Activated T-cell treated with anti-CD3 and anti-CD28 coated beads for 4 hours (primary cell): ENCODE measurements around the gene UMODL1.

ENCODE experiments used
- DNase-seq: peaks from one replicate; pipeline ENCODE4 v3.0.0-alpha.2; 2020

The UMODL1 gene

GRCh38 chr21:42040411-42041180, 30.5 kb upstream of the UMODL1 start:
- no peak for DNase-seq

GRCh38 chr21:42041246-42041645, 29.9 kb upstream of the UMODL1 start:
- no peak for DNase-seq

DNA sequence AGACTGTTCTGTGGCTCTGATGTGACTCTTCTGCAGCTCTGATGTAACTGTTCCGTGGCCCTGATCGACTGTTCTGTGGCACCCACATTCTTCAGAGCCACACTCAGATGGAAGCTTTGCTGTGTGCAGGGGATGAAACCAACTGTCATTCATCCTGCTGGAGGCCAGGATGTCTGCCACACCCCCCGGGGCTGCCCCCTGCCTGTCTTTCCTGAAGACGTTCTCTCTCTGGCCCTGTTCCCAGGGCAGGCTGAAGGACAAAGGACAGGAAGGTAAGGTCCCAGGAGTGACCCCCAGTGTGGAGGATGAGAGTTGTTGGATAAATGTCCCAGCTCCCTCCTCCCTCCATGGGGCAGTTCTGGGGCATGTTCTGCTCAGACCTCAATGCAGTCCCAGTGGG, 29.4 kb upstream of the UMODL1 start:
- no peak for DNase-seq

- no peak for DNase-seq
Measured at GRCh38 chr21:42042651-42043050, 28.5 kb upstream of the UMODL1 start.

DNA sequence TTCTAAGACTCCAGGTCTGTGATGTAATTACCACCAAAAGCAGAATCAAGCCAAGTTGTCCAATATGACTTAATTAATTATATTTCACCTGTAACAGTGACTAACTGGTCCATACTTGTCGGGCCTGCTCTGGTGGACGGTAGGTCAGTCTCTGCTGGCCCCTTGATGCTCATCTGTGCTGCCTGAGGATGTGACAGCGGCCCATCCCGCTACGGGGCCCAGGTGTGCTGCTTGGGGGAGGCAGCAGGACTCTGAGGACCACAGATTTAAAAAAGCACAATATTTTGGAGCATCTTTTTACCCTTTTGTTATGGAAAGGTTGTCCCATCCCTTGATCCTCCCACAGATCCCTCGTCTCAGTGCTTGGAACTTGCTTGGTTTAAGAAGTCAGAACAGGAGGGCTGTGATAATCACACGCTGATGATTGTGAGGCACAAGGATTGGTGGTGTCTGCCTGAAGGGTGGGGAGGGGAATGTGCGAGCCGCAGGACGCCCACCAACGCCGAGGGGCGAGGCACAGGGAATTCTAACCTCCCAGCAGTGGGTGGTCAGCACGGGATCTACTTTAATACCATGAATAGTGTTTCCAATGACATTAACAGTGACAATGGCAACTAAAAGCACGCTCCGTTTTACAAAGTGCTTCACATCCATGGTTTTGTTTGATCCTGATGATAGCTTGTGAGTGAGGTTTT, 27.8 kb upstream of the UMODL1 start:
- no peak for DNase-seq

DNA sequence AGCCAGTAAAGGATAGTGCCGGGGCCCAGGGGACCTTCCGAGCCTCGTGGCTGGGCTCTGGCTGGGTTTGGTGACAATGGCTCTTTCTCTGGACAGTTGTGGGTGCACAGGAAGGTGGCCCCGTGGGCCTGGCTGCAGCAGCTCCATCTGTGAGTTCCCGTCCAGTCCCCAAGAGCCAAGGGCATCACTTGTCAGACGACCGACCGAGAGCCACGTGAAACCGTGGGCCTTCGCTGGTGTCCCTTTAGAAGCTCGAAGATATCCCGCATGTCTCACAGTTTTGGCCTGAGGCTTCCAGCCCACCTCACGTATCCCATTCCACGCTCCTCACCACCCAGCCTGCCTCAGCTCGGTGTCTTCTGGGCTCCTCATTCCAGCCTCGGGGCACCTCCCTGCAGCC, 27.2 kb upstream of the UMODL1 start:
- no peak for DNase-seq

DNA sequence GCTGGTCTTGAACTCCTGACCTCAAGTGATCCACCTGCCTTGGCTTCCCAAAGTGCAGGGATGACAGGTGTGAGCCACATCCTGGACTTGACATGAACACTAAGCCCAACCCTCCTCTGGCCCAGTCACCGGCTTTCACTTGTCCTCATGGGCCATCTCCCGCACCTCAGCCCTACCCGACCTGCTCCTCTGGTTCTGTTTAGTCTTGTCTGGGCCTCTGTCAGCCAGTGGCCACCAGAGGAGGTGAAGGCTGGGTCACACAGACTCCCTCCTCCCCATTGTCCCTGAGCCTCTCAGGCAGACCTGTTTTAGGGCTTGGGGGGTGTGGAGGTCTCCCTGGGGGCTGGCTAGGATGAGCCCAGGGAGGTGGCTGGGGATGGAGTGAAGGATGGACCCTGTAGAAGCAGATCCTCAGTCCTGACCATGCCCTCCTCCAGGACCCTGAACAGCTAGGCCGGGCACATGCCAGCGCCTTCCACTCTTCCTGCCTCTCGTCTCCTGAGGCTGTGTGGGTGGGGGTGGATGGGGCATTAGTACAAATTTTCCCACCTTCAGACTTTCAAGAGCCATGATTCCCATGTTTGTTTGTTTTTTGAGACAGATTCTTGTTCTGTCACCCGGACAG, 26.1 kb upstream of the UMODL1 start:
- DNase-seq: no peak

DNA sequence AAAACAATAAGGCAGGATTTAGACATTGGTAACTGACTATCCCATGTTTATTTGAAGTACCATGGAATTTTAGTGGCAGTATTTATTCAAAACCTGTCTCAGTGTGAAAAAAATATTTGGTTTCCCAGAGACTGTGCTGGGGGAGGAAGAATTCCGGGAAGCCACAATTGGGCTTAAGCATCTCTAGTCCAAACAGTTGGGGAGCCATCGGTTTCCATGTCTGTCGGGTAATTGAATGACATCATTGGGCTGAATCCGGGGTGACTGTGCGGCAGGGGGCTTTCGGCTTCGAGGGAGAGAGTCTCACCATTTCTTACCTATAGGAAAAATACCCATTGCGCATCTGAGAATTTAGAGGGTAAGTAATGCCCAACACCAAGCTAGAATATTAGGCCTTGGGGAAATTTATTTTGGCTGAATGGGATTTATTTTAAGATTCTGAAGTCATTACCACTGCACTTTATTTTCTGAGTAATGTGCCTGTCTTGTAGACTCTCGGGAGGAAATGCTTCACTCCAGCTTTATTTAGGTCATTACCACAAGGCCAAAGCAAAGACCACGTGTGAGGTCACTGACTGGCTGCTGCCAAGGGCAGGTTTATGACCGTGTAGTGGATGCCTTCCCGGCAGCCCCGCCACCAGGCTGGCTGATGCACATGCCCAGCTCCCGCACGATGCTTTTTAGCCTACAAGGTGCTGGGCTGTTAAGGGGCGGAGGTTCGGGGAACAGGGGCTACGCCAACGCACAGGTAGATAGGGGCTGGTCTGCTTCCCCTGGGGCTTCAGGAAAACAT, 23.1 kb upstream of the UMODL1 start:
- DNase-seq: no peak

DNA sequence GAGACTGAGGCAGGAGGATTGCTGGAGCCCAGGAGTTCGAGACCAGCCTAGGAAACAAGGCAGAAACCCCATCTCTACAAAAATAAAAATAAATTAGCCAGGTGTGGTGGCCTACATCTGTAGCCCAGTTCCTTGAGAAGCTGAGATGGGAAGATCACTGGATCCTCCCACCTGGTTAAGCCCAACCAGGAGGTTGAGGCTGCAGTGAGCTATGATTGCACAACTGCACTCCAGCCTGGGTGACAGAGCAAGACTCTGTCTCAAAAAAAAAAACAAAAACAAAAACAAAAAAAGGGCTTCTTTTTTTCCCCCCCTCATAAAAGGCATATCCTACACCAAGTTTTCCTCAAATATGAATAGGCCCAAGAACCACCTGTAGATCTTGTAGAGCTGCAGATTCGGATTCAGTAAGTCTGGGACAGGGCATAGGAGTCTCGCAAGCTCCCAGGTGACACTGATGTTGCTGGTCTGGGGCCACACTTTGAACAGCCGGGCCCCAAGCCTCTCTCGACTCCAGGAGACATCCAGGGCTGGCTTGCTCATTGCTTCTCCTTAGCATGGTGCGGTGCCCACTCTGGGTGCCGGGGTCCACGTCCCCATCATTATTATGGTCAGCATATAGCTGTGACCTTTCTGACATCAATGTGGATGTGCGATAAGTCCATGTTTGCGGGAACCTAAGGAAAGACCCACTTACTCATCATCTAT, 22.1 kb upstream of the UMODL1 start:
- DNase-seq: no peak

DNA sequence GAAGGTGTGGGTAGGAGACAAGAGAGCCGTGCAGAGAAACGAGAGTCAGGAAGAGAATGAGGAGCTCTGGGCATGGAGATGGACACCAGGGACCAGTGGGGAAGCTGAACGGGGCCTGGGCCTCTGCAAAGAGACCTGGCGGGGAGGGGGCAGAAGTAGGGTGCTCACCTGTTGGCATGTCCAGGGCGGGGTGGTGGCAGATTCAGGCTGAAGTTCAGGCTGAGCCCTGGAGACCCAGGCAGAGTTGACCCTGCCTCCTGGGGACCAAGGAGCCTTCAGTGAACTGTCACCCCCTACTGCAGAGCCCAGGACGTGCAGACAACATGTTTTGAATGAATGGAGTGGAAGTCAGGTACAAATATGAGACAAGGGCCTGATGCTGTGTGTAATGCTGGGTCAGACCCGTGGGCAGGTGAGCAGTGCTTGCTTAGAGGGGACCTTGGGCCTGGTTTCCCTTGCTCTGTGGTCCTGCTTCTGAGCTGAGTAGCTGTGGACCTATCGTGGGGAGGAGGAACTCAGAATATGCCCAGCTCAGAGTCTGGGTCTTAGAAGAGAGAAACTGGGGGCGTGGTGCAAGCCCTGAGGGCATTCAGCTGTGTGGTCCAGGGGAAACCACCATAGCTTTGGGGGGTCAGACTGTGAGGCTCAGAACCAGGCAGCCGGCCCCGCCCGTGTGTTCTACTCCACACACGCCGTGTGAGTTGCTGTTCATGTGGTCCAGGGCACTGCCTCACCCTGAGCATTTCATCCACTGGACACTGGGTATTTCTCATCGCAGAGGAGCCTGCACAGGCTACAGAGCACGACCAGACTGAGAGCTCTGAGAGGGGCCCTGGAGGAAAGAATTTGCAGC, 21.3 kb upstream of the UMODL1 start:
- DNase-seq: no peak

DNA sequence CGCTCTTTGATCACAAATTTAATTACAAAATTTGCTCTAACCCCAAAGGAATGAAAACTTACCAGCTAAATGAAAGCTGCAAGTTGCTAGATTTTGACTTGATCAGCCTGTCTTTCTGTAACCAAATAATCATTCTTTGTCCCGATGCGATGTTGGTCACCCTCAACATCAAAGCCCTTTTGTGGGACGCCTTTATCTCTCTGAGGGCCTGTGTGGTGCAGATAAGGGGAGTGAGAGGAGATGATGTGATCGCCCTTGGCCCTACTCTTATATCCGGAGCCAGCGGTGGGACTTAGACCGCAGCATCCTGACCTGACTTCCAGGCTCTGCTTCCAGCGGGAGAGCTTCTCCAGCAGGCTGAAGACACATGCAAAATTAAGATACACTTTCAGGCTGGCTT, 19.3 kb upstream of the UMODL1 start:
- no peak for DNase-seq

- DNase-seq: no peak
Measured at GRCh38 chr21:42055425-42055824, 15.7 kb upstream of the UMODL1 start.

DNA sequence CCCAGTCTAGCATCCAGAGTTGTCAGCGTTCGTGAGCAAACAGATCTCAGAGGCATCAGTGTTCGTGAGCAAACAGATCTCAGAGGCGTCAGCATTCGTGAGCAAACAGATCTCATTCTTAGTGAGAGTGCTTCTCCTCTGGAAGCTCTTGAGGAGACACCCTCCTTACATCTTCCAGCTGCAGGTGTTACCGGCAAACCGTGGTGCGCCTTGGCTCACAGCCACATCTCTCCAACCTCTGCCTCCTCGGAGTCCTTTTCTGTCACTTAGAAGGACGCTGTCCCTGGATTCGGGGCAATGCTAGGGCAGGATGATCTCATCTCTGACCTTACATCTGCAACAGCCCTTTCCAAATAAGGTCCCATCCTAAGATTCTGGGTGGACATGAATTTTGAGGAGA, 14.6 kb upstream of the UMODL1 start:
- DNase-seq: no peak

- no peak for DNase-seq
Measured at GRCh38 chr21:42056996-42057689, 14.0 kb upstream of the UMODL1 start.

GRCh38 chr21:42057851-42058437, 13.2 kb upstream of the UMODL1 start:
- DNase-seq: no peak

- no peak for DNase-seq
Measured at GRCh38 chr21:42058631-42059111, 12.4 kb upstream of the UMODL1 start.

GRCh38 chr21:42059141-42059540, 12.0 kb upstream of the UMODL1 start:
- DNase-seq: no peak

- no peak for DNase-seq
Measured at GRCh38 chr21:42059721-42060120, 11.4 kb upstream of the UMODL1 start.

DNA sequence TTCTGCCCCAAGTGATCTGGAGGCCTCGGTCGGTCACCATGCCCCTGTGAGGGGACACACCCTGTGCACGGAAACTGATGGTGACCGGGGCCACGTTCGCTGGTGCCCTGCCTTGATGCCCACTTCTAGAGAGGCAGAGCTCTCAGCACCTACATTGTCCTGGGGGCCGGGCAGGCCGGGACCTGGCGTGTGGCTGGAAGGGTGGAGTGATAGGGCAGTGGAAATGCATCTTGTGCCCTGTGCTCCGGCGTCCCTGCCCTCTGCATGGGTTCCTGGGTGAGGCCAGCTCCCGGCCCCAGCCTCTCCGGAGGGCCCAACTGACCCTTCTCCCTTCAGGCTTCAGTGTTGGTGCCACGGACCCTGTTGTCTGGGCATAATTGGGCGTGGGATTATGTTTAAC, 11.0 kb upstream of the UMODL1 start:
- DNase-seq: no peak

DNA sequence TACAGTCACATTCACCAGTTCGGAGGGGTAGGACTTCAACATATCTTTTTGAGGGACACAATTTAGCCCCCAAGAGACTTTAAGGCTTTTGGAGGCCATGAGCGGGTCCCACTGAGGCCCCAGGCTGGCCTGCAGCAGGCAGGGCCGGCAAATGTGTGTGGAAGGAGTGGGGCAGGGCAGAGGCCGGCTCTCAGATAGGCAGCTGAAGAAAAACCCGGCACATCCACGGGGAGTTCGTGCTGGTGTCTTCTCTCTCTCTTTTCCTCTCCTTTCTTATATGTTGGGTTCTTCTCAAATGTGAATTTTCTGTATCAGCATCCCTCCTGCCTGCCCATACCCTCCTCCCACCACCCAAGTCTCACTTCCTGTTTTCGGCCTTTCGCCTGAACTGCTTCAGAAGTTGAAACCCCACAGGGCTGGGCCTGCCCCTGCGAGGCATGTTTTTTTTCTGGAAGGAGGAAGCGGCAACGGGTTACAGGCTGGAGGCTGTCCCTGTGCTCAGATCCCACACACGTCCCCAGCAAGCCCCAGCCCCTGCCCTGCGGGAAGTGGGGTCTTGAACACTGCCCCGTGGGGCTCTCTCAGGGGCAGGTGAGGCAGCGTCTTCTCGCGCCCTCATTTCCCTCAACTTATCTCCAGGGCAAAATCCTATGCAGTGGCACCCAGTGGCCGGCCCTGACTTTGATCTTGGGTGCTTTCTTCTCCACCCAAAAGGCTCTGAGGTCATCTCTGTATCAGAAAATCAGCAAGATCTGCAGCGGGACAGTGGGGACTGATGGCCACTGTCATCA, 9.7 kb upstream of the UMODL1 start:
- DNase-seq: no peak
